Trophoblast cell (in vitro differentiated cells and primary cell): Measurements from ENCODE around the gene RNF113B.

Source experiments
- DNase-seq, 2 donors: peaks; one replicate each; pipeline ENCODE4 v3.0.0-alpha.2; 2016
- H2AFZ ChIP-seq: 2 replicates; pipeline ENCODE4 v1.6.1; 2013; ENCODE audit warnings: low read length, moderate library complexity, mild to moderate bottlenecking; ENCODE audit not compliant: insufficient read depth, poor library complexity
- H2AK5ac ChIP-seq: 2 replicates; pipeline ENCODE4 v1.6.1; 2013; ENCODE audit warnings: mild to moderate bottlenecking, low read length
- H2BK120ac ChIP-seq: 2 replicates; pipeline ENCODE4 v1.6.1; 2013; ENCODE audit warnings: low read length, mild to moderate bottlenecking, moderate library complexity; ENCODE audit not compliant: insufficient read depth, poor library complexity
- H2BK12ac ChIP-seq: 2 replicates; pipeline ENCODE4 v1.6.1; 2013; ENCODE audit warnings: mild to moderate bottlenecking, low read length, moderate library complexity
- H2BK5ac ChIP-seq: 2 replicates; pipeline ENCODE4 v1.6.1; 2013; ENCODE audit warnings: low read length, low read depth, moderate library complexity, mild to moderate bottlenecking; ENCODE audit not compliant: poor library complexity
- H3K14ac ChIP-seq: 2 replicates; pipeline ENCODE4 v1.6.1; 2013; ENCODE audit warnings: mild to moderate bottlenecking, low read length
- H3K18ac ChIP-seq: 2 replicates; pipeline ENCODE4 v1.6.1; 2013; ENCODE audit warnings: mild to moderate bottlenecking, low read length
- H3K23ac ChIP-seq: 2 replicates; pipeline ENCODE4 v1.6.1; 2013; ENCODE audit warnings: low read length
- H3K27ac ChIP-seq: 2 replicates; pipeline ENCODE4 v1.5.1; 2013; ENCODE audit warnings: low read depth, mild to moderate bottlenecking, inconsistent platforms, low read length, moderate library complexity
- H3K27me3 ChIP-seq: 2 replicates; pipeline ENCODE4 v1.6.1; 2013; ENCODE audit warnings: inconsistent platforms, mild to moderate bottlenecking, low read length, moderate library complexity; ENCODE audit not compliant: insufficient read depth
- H3K36me3 ChIP-seq, 2 experiments: 1 replicate in 1 of 2; 2 replicates in 1 of 2; pipeline ENCODE4 v1.6.1; 2013; ENCODE audit warnings: low read length in 2 of 2, mild to moderate bottlenecking in 2 of 2, moderate library complexity in 1 of 2; ENCODE audit not compliant: insufficient read depth in 2 of 2, control insufficient read depth in 1 of 2
- H3K4ac ChIP-seq: 2 replicates; pipeline ENCODE4 v1.6.1; 2013; ENCODE audit warnings: low read depth, mild to moderate bottlenecking, low read length, moderate library complexity
- H3K4me1 ChIP-seq, 2 experiments: 1 replicate in 1 of 2; 2 replicates in 1 of 2; pipeline ENCODE4 v1.6.1; 2013; ENCODE audit warnings: low read length in 2 of 2, mild to moderate bottlenecking in 2 of 2, moderate library complexity in 1 of 2; ENCODE audit not compliant: insufficient read depth in 2 of 2, control insufficient read depth in 1 of 2
- H3K4me2 ChIP-seq: 2 replicates; pipeline ENCODE4 v1.6.1; 2013; ENCODE audit warnings: inconsistent platforms, mild to moderate bottlenecking, low read length, moderate library complexity
- H3K4me3 ChIP-seq: 2 replicates; pipeline ENCODE4 v1.5.1; 2013; ENCODE audit warnings: mild to moderate bottlenecking, low read depth, low read length, inconsistent platforms
- H3K79me1 ChIP-seq: one replicate; pipeline ENCODE4 v1.6.1; 2013; ENCODE audit warnings: low read length
- H3K79me2 ChIP-seq: 2 replicates; pipeline ENCODE4 v1.6.1; 2013; ENCODE audit warnings: low read length, mild to moderate bottlenecking; ENCODE audit not compliant: control insufficient read depth, insufficient read depth, poor library complexity
- H3K9ac ChIP-seq: 2 replicates; pipeline ENCODE4 v1.6.1; 2013; ENCODE audit warnings: mild to moderate bottlenecking, low read length
- H3K9me3 ChIP-seq: 2 replicates; pipeline ENCODE4 v1.6.1; 2013; ENCODE audit warnings: low read depth, mild to moderate bottlenecking, control low read depth, inconsistent platforms, low read length; ENCODE audit not compliant: insufficient read depth
- H4K12ac ChIP-seq: 2 replicates; pipeline ENCODE4 v1.6.1; 2013; ENCODE audit warnings: low read depth, mild to moderate bottlenecking, low read length, moderate library complexity
- H4K8ac ChIP-seq: 2 replicates; pipeline ENCODE4 v1.6.1; 2013; ENCODE audit warnings: low read depth, mild to moderate bottlenecking, low read length, moderate library complexity
- H4K91ac ChIP-seq: one replicate; pipeline ENCODE4 v1.6.1; 2013; ENCODE audit warnings: low read depth, mild to moderate bottlenecking, low read length, moderate library complexity
- WGBS: extraction: QIAGEN DNeasy Blood & Tissue Kit; methylation state at CpG from one replicate; pipeline ENCODE4 v1.1.7; 2013; ENCODE audit warnings: missing lambda C conversion rate; ENCODE audit not compliant: insufficient read length, insufficient coverage; ENCODE audit errors: extremely low coverage; 5-methylcytosine and 5-hydroxymethylcytosine counted together

The RNF113B gene

GRCh38 chr13:98141509-98142379 is 35.3 kb downstream of the RNF113B start:
- Histone ChIP-seq H3K14ac (no peak overlapping the region), H3K23ac (no peak overlapping the region), H2BK12ac (no peak overlapping the region), H3K79me2 (peaks cover 11% of the 10 kb centered on the region), H3K4me1 (peaks cover 2 to 13% of the 10 kb centered on the region in 2 experiments), H4K91ac (no peak overlapping the region), H3K27ac (no peak overlapping the region), H3K9me3 (no peaks in the 10 kb centered on the region), H3K79me1 (peaks cover 10% of the 10 kb centered on the region), H3K27me3 (no peaks in the 10 kb centered on the region), H2AK5ac (no peak overlapping the region), H4K12ac (no peak overlapping the region), H3K4me2 (peak overlapping the region; percentile 99), H4K8ac (peak overlapping the region; percentile 2), H3K36me3 (no peaks in the 10 kb centered on the region), H2BK5ac (no peak overlapping the region), H3K9ac (no peak overlapping the region), H3K18ac (peak overlapping the region; percentile 21), H3K4ac (no peak overlapping the region), H2AFZ (peak overlapping the region; percentile 50), H3K4me3 (no peak overlapping the region), H2BK120ac (no peak overlapping the region)
- no CpG with 5 or more reads among the region's 27 CpGs for WGBS
- DNase-seq, result peak; percentile 9 to 44

GRCh38 chr13:98141091-98141490 is 36.0 kb downstream of the RNF113B start:
- Histone ChIP-seq H3K79me2 (peaks cover 11% of the 10 kb centered on the region), H3K14ac (no peak overlapping the region), H3K4me3 (no peak overlapping the region), H3K79me1 (peaks cover 10% of the 10 kb centered on the region), H2AK5ac (no peak overlapping the region), H4K8ac (no peak overlapping the region), H3K27ac (no peak overlapping the region), H3K4me1 (peaks cover 0 to 11% of the 10 kb centered on the region in 2 experiments), H2BK12ac (no peak overlapping the region), H3K4me2 (no peak overlapping the region), H3K4ac (no peak overlapping the region), H3K18ac (no peak overlapping the region), H2BK120ac (no peak overlapping the region), H4K91ac (no peak overlapping the region), H3K36me3 (no peaks in the 10 kb centered on the region), H3K9ac (no peak overlapping the region), H4K12ac (no peak overlapping the region), H2BK5ac (no peak overlapping the region), H2AFZ (no peak overlapping the region), H3K9me3 (no peaks in the 10 kb centered on the region), H3K23ac (no peak overlapping the region), H3K27me3 (no peaks in the 10 kb centered on the region)
- WGBS, result no CpG with 5 or more reads among the region's 7 CpGs
- DNase-seq, result peak; percentile 71 to 83

- no CpG with 5 or more reads among the region's 1 CpG for WGBS
Measured at GRCh38 chr13:98134901-98135300, 42.2 kb downstream of the RNF113B start.

GRCh38 chr13:98133946-98134345 is 43.1 kb downstream of the RNF113B start:
- Histone ChIP-seq H3K27ac (no peak overlapping the region), H3K4ac (no peak overlapping the region), H2BK120ac (no peak overlapping the region), H2BK12ac (no peak overlapping the region), H3K23ac (no peak overlapping the region), H4K91ac (no peak overlapping the region), H4K8ac (no peak overlapping the region), H3K9me3 (no peaks in the 10 kb centered on the region), H3K4me1 (no peaks in the 10 kb centered on the region), H3K79me2 (no peaks in the 10 kb centered on the region), H3K36me3 (no peaks in the 10 kb centered on the region), H3K4me3 (no peak overlapping the region), H3K18ac (no peak overlapping the region), H3K9ac (no peak overlapping the region), H2AK5ac (no peak overlapping the region), H2AFZ (no peak overlapping the region), H2BK5ac (no peak overlapping the region), H3K14ac (no peak overlapping the region), H4K12ac (no peak overlapping the region), H3K79me1 (no peaks in the 10 kb centered on the region), H3K4me2 (no peak overlapping the region), H3K27me3 (no peaks in the 10 kb centered on the region)
- no peak for DNase-seq
- WGBS, result no CpG with 5 or more reads among the region's 3 CpGs

More at GRCh38 chr13:98134901-98135300, 42.2 kb downstream of the RNF113B start:
- H3K4ac ChIP-seq, result no peak overlapping the region
- H3K9me3 ChIP-seq, result no peaks in the 10 kb centered on the region
- H2BK120ac ChIP-seq, result no peak overlapping the region
- no peak overlapping the region for H2AFZ ChIP-seq
- no peaks in the 10 kb centered on the region for H3K4me1 ChIP-seq
- no peak overlapping the region for H2BK5ac ChIP-seq
- no peak overlapping the region for H4K12ac ChIP-seq
- no peak overlapping the region for H3K14ac ChIP-seq
- no peaks in the 10 kb centered on the region for H3K79me1 ChIP-seq
- no peak overlapping the region for H2BK12ac ChIP-seq
- no peaks in the 10 kb centered on the region for H3K36me3 ChIP-seq
- no peak for DNase-seq
- H3K9ac ChIP-seq, result no peak overlapping the region
- no peak overlapping the region for H3K27ac ChIP-seq
- no peak overlapping the region for H4K91ac ChIP-seq
- no peak overlapping the region for H3K4me2 ChIP-seq
- no peaks in the 10 kb centered on the region for H3K27me3 ChIP-seq
- no peak overlapping the region for H3K18ac ChIP-seq
- H3K79me2 ChIP-seq, result no peaks in the 10 kb centered on the region
- H3K4me3 ChIP-seq, result no peak overlapping the region
- H4K8ac ChIP-seq, result no peak overlapping the region
- H3K23ac ChIP-seq, result no peak overlapping the region
- H2AK5ac ChIP-seq, result no peak overlapping the region
